ENCODE data around the gene MZT2B. TPM values are rescaled to one million over a fixed set of nuclear protein-coding genes. Genes with fewer than 3 reads are reported as not detected.
A peak's percentile ranks its signal among the peaks of the same experiment; 100 is the strongest.
"Not testable (repeated sequence)": the region's sequence is repeated elsewhere in the genome, so short reads cannot be mapped to it uniquely, and the experiment has no call there.

Gene MZT2B
- total and polyA plus RNA-seq, 9 of the 15 experiments (the other 6 are each of a cell fraction or from before 2014, with no cell fraction given): 5.1 to 435 (median 102) TPM

DNA sequence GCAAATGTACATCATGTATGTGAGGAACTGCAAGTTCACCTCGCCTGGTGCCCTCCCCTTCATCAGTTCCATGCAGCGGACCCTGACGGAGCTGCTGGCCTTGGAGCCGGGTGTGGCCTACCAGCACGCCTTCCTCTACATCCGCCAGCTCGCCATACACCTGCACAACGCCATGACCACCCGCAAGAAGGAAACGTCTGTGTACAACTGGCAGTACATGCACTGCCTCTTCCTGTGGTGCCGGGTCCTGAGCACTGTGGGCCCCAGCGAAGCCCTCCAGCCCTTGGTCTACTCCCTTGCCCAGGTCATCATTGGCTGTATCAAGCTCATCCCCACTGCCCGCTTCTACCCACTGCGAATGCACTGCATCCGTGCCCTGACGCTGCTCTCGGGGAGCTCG, 48.3 kb downstream of the MZT2B start:
- peaks cover 0 to 35% of the 10 kb centered on the region in 2 experiments; a peak in 2 of 5 replicates for H3K4me1 ChIP-seq (replicated peaks in 1 of 2; ENCODE audit: control insufficient read depth in 2 of 2, insufficient read depth in 2 of 2, low read length in 2 of 2)
- ATAC-seq; H3K27ac ChIP-seq (ENCODE audit: extremely low read depth, low read depth, low read length); FAIRE-seq; H4K20me1 ChIP-seq (replicated peaks; ENCODE audit: control insufficient read depth, insufficient read depth, low read length); BruUV-seq (replicated peaks); intact Hi-C loops (cut with micrococcal nuclease); H3K27me3 ChIP-seq (ENCODE audit: control insufficient read depth in 2 of 2, insufficient read depth in 2 of 2, low read length in 2 of 2); H3K36me3 ChIP-seq (ENCODE audit: control insufficient read depth, insufficient read depth, low read length); H3K4me3 ChIP-seq; H3K9me1 ChIP-seq (ENCODE audit: control insufficient read depth, insufficient read depth, low read length); H2AFZ ChIP-seq (ENCODE audit: low read depth, low read length); CTCF ChIA-PET (ENCODE audit: low intra/inter-chr PET ratio); DNase-seq (ENCODE audit: extremely low read depth in 1 of 4, low spot score in 3 of 4); H3K9ac ChIP-seq (ENCODE audit: insufficient read depth in 1 of 2, low read depth in 2 of 2, low read length in 2 of 2); H3K79me2 ChIP-seq (ENCODE audit: control insufficient read depth, insufficient read depth, low read length); H3K9me3 ChIP-seq (replicated peaks; ENCODE audit: control insufficient read depth, insufficient read depth, low read depth, low read length); POLR2A ChIA-PET; H3K4me2 ChIP-seq (ENCODE audit: insufficient read depth, low read length); in situ Hi-C loops (cut with MboI): not testable (repeated sequence)
- peak; percentile 18; the same call in 1 of the 2 replicates for TF ChIP-seq RBFOX2 (IDR thresholded peaks at IDR 0.05; ENCODE audit: low read depth, low read length)
- 65% methylated on average over 12 of the region's 18 CpGs for WGBS (ENCODE audit: insufficient coverage, low coverage, missing lambda C conversion rate)

DNA sequence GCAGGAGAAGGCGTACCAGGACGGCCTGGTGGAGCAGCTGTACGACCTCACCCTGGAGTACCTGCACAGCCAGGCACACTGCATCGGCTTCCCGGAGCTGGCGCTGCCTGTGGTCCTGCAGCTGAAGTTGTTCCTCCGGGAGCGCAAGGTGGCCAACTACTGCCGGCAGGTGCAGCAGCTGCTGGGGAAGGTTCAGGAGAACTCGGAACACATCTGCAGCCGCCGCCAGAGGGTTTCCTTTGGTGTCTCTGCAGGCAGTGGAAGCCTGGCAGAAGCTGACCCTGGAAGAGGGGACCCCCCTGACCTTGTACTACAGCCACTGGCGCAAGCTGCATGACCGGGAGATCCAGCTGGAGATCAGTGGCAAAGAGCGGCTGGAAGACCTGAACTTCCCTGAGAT, 48.8 kb downstream of the MZT2B start:
- H3K4me2 ChIP-seq (ENCODE audit: insufficient read depth, low read length); FAIRE-seq; DNase-seq (ENCODE audit: extremely low read depth in 1 of 4, low spot score in 3 of 4); BruUV-seq (replicated peaks); H3K79me2 ChIP-seq (ENCODE audit: control insufficient read depth, insufficient read depth, low read length); H4K20me1 ChIP-seq (replicated peaks; ENCODE audit: control insufficient read depth, insufficient read depth, low read length); H2AFZ ChIP-seq (ENCODE audit: low read depth, low read length); ATAC-seq; H3K27me3 ChIP-seq (ENCODE audit: control insufficient read depth in 2 of 2, insufficient read depth in 2 of 2, low read length in 2 of 2); H3K27ac ChIP-seq (ENCODE audit: extremely low read depth, low read depth, low read length); H3K9me3 ChIP-seq (replicated peaks; ENCODE audit: control insufficient read depth, insufficient read depth, low read depth, low read length); H3K4me3 ChIP-seq; CTCF ChIA-PET (ENCODE audit: low intra/inter-chr PET ratio); POLR2A ChIA-PET; H3K9ac ChIP-seq (ENCODE audit: insufficient read depth in 1 of 2, low read depth in 2 of 2, low read length in 2 of 2); intact Hi-C loops (cut with micrococcal nuclease); H3K9me1 ChIP-seq (ENCODE audit: control insufficient read depth, insufficient read depth, low read length); H3K36me3 ChIP-seq (ENCODE audit: control insufficient read depth, insufficient read depth, low read length); in situ Hi-C loops (cut with MboI): not testable (repeated sequence)
- 49% methylated on average over 13 of the region's 15 CpGs for WGBS (ENCODE audit: insufficient coverage, low coverage, missing lambda C conversion rate)
- peaks cover 0 to 35% of the 10 kb centered on the region in 2 experiments; a peak in 2 of 5 replicates for H3K4me1 ChIP-seq (replicated peaks in 1 of 2; ENCODE audit: control insufficient read depth in 2 of 2, insufficient read depth in 2 of 2, low read length in 2 of 2)
- TF ChIP-seq RBFOX2 (IDR thresholded peaks at IDR 0.05; ENCODE audit: low read depth, low read length): 0 out of 2 replicates have a peak, but pooled peaks have one; percentile 15

All from K562 (cell line).